ENCODE measurements around the gene SRD5A1.

DNA sequence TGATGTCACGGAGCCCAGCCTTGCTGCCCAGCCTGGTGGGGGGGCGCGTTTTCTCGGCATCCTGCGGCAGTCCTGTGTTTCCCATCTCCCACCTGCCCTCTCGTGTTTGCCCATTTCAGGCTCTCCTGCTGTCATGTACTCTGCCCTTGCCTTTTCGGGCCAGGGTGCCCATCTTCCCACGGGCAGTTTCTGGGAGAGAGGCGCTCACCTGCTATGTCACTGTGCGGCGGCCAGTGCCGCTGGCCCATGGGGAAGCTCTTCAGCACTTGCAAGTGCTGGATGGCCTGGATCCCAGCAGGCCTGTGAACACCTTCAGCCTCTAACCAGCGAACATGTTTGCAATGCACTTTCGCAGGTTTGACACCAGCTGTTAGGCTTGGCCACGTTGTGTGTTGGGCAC lies 33.5 kb downstream of the SRD5A1 start:
- no peak for TF ChIP-seq POLR2A (IDR thresholded peaks at IDR 0.05)
- TF ChIP-seq, protein P1, sequence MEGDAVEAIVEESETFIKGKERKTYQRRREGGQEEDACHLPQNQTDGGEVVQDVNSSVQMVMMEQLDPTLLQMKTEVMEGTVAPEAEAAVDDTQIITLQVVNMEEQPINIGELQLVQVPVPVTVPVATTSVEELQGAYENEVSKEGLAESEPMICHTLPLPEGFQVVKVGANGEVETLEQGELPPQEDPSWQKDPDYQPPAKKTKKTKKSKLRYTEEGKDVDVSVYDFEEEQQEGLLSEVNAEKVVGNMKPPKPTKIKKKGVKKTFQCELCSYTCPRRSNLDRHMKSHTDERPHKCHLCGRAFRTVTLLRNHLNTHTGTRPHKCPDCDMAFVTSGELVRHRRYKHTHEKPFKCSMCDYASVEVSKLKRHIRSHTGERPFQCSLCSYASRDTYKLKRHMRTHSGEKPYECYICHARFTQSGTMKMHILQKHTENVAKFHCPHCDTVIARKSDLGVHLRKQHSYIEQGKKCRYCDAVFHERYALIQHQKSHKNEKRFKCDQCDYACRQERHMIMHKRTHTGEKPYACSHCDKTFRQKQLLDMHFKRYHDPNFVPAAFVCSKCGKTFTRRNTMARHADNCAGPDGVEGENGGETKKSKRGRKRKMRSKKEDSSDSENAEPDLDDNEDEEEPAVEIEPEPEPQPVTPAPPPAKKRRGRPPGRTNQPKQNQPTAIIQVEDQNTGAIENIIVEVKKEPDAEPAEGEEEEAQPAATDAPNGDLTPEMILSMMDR (IDR thresholded peaks at IDR 0.05) = no peak
- no peak for TF ChIP-seq POLR2AphosphoS5 (IDR thresholded peaks at IDR 0.05)
- no peak for TF ChIP-seq EP300 (IDR thresholded peaks at IDR 0.05)
